HG03558 (cell line): Measurements from ENCODE around the gene DPP10.
"Not testable (repeated sequence)": the region's sequence is repeated elsewhere in the genome, so short reads cannot be mapped to it uniquely, and the experiment has no call there.

Experiments
- ATAC-seq: cut with Tn5 transposase; IDR thresholded peaks from one replicate; pipeline ENCODE4 v1.9.1; 2021; ENCODE audit warnings: moderate number of reproducible peaks; ENCODE audit not compliant: unreplicated experiment; ENCODE audit errors: extremely low read depth

Gene DPP10

DNA sequence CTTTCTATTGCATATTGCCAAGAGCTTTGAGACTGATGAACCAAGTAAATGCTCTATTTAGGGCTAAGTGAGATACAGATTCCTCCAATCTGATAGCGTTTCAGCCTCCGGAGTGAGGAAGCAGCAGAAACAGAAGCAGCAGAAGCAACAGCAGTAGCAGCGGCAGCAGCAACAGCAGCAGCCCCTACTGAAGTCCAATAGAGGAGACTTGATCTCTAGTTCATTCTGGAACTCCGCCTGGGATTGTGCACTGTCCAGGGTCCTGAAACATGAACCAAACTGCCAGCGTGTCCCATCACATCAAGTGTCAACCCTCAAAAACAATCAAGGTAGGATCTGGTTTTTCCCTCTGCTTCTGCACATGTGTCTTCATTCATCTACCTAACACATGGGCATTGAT is at the start of gene DPP10:
TSS of gene DPP10 (plus strand) at position 132 of the 400 bp plus-strand sequence.
- ATAC-seq = no peak

- ATAC-seq = no peak
Observed at GRCh38 chr2:114400890-114401289, 41.6 kb upstream of the DPP10 start.

GRCh38 chr2:114405247-114406116 is 37.0 kb upstream of the DPP10 start:
- ATAC-seq = no peak

GRCh38 chr2:114406347-114406746 is 36.1 kb upstream of the DPP10 start:
- ATAC-seq = no peak

DNA sequence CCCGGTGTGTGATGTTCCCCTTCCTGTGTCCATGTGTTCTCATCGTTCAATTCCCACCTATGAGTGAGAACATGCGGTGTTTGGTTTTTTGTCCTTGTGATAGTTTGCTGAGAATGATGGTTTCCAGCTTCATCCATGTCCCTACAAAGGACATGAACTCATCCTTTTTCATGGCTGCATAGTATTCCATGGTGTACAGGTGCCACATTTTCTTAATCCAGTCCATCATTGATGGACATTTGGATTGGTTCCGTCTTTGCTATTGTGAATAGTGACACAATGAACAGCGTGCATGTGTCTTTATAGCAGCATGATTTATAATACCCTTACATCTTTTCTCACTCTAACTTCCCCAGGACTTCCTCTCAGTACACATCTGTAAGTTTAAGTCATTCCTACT is 35.1 kb upstream of the DPP10 start:
- not testable (repeated sequence) for ATAC-seq

GRCh38 chr2:114421781-114422180 is 20.7 kb upstream of the DPP10 start:
- ATAC-seq = no peak

- no peak for ATAC-seq
Observed at GRCh38 chr2:114424699-114425098, 17.7 kb upstream of the DPP10 start.

DNA sequence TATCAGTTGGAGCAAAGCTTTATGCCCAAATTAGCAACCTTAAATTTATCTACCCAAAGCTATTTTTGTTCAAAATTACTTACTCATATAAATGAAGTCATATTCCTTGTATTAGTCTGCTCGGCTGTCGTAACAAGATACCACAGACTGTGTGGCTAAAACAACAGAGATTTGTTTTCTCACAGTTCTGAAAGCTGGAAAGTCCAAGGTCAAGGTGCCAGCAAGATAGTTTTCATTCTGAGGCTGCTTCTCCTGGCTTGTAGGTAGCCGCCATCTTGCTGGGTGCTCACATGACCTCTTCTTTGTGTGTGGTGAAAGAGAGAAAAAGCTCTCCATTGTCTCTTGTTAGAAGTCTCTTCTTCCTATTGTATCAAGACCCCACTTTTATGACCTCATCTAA is 15.7 kb upstream of the DPP10 start:
- no peak for ATAC-seq

GRCh38 chr2:114436329-114436728 is 6.1 kb upstream of the DPP10 start:
- ATAC-seq = no peak

GRCh38 chr2:114446571-114446970 is 4.1 kb downstream of the DPP10 start:
- no peak for ATAC-seq

DNA sequence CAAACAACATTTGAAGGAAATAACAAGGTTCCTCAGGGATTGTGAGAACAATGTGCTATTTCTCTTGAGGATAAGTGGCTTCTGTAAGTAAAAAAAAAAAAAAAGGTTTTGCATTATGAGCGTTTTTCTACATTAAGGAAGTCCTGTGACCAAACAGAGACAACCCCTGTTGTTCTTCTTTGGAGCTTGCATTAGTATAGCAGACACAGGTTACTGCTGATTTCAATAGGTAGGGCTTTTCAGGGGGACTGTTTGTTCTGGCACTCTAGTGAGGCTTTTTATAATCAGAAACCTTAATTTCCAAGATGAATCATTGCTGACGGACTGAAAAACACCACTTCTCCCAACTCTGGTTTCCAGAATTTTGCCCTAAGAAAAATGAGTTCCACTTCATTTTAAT is 8.2 kb downstream of the DPP10 start:
- ATAC-seq = no peak

- ATAC-seq = no peak
Observed at GRCh38 chr2:114456566-114456965, 14.1 kb downstream of the DPP10 start.

- no peak for ATAC-seq
Observed at GRCh38 chr2:114457956-114458355, 15.5 kb downstream of the DPP10 start.

GRCh38 chr2:114461116-114461515 is 18.7 kb downstream of the DPP10 start:
- no peak for ATAC-seq

DNA sequence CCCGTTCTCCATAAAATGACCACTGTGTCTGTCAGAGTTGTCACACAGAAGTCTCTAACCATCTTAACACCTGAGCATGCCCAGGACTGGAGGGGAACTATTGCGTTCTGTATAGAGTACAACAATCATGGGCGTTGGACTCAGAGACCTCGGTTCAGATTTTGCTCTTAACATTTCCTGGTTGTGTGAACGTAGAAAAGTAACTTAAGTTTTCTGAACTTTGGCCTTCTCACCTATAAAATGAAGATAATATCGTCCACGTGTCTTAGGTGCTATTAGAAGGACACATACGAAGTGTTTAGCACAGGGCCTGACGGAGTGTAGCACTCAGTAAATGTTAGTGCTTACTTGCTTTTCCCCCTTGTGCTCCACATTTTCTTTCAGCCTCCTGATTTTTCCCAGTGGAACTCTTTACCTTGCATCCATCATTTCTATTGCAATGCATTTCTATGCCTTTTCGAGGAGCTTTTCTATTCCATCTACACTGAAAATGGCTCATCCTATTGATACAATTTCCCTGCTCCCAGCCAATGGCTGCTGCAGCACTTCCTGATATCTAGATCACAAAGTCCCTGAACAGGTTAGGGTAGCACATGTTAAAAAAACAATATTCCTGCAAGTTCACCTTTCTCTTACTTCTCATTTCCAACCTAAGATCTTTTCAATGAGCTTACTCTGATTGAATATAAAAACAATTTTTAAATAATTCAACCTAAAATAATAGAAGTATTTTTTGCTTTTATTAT is 22.7 kb downstream of the DPP10 start:
- no peak for ATAC-seq

- ATAC-seq = no peak
Observed at GRCh38 chr2:114468343-114468742, 25.9 kb downstream of the DPP10 start.

DNA sequence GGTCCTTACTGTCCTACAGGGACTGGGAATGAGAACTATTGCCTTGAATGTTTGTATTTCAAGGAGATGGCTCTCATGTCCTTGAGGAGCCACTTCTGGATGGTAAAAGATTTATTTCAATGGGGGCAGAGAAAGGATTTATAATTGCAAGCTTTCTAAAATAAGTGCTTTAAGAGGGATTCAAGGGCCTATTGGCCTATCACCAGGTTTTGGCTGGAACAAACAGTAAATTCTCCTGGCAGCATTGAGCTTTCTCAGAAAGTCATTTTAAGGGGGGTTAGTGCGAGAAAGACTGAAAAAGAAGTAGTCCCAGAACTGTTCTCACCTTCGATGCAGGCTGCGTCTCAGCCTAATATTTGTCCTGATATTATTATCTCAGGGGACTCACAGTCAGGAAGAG is 29.8 kb downstream of the DPP10 start:
- no peak for ATAC-seq

GRCh38 chr2:114472726-114473125 is 30.3 kb downstream of the DPP10 start:
- ATAC-seq = no peak

DNA sequence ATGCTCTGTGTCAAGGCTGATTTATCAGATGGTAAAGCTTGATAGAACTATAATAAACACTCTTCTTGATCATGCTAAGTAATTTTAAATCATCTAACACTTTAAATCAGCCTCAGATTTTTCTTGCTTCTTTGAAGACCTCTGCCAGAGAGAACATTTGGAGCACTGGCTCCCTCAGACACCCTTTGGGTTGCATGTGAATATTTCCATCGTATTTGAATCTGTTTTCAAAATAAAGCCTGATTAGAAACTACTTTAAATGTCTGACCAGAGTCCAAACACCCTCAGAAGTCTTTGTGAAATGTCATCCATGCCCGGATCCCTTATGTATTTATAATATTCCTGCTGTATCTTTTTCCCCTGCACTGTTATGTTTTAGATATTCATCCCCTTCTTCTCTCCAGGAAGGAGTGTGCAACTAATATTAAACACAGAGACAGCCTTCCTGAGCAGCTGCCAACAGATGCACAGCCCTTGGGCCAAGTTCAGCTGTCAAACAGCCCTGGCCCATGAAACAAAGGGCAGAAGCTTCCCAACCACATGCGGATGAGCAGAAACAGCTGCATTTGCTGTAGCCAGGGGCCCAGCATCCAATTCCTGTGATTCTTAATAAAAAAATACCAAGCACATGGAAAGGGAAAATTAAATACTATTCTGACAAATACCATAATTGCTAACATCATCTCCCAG is 46.5 kb downstream of the DPP10 start:
- ATAC-seq = no peak

GRCh38 chr2:114495046-114495445 is 52.6 kb downstream of the DPP10 start:
- ATAC-seq = no peak

DNA sequence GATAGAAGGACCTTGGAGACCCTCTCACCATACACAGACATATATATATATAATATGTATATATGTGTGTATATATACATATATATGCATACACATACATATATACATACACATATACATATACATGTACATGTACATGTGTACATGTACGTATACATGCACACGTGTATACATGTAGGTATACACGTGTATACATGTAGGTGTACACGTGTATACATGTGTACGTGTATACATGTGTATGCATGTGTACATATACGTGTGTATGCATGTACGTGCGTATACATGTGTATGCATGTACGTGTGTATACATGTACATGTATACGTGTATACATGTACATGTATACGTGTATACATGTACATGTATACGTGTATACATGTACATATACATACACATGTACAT is 54.5 kb downstream of the DPP10 start:
- ATAC-seq = no peak
